Testis (tissue), 3 donors: ENCODE results near the gene TCF7L2. TPM values are rescaled to one million over a fixed set of nuclear protein-coding genes. Genes with fewer than 3 reads are reported as not detected.

Experiments
- DNase-seq: peaks from one replicate; pipeline ENCODE4 v3.0.0-alpha.2; 2019
- H3K27ac ChIP-seq, 2 donors: fragments of 200-600 bp; sonication (generic); one replicate each; pipeline ENCODE4 v1.5.1; 2019
- H3K27me3 ChIP-seq: fragments of 200-600 bp; sonication (generic); one replicate; pipeline ENCODE4 v1.5.1; 2019
- H3K36me3 ChIP-seq: fragments of 200-600 bp; sonication (generic); one replicate; pipeline ENCODE4 v1.5.1; 2017; ENCODE audit warnings: low read depth; ENCODE audit errors: missing control alignments
- H3K4me1 ChIP-seq: fragments of 200-600 bp; sonication (generic); one replicate; pipeline ENCODE4 v1.5.1; 2019
- H3K4me3 ChIP-seq, 2 donors: fragments of 200-600 bp; sonication (generic); one replicate each; pipeline ENCODE4 v1.5.1; 2017 to 2019
- H3K9me3 ChIP-seq: fragments of 200-600 bp; sonication (generic); one replicate; pipeline ENCODE4 v1.5.1; 2017
- CTCF ChIP-seq, 3 experiments: fragments of 450-650 bp in 2 of 3; fragments of 200-600 bp in 1 of 3; sonication (generic) in 1 of 3; IDR thresholded peaks; one replicate each; pipeline ENCODE4 v1.5.1; 2016 to 2019; ENCODE audit warnings: antibody characterized with exemption in 3 of 3, mild to moderate bottlenecking in 2 of 3, moderate library complexity in 1 of 3
- POLR2A ChIP-seq: fragments of 450-650 bp; IDR thresholded peaks from one replicate; pipeline ENCODE4 v1.6.1; 2017; ENCODE audit warnings: antibody characterized with exemption, mild to moderate bottlenecking, moderate library complexity
- WGBS, 2 donors: methylation state at CpG; one replicate each; pipeline ENCODE4 v1.1.5; 2018; 5-methylcytosine and 5-hydroxymethylcytosine counted together
- intact Hi-C: fragments of 100-400 bp; cut with DNase I; formaldehyde crosslinking; loops from one replicate; pipeline ENCODE4 v1.15.1; 2023; ENCODE audit warnings: low total_unique reads
- polyA plus RNA-seq: library from polyadenylated mRNA; stranded (reverse); fragments of 350-450 nt; fragmentation: Illumina TruSeq; extraction: RNeasy Lipid Tissue Mini Kit (QIAGEN cat#74804); gene quantifications from one replicate; pipeline ENCODE4 v1.2.3, GENCODE V29; 2014; ENCODE audit warnings: low read depth, low replicate concordance; ENCODE audit not compliant: insufficient read depth
- total RNA-seq, 2 donors: library from RNA; depleted of rRNA; stranded (reverse); fragments of >200 nt; gene quantifications; one replicate each; pipeline ENCODE4 v1.2.3, GENCODE V29; 2016

Gene TCF7L2
- total and polyA plus RNA-seq, 3 donors from 2014 or later: 18.5 to 25.4 (median 23.3) TPM

- no peaks in the 10 kb centered on the region for H3K4me1 ChIP-seq
- no peaks in the 10 kb centered on the region for H3K27me3 ChIP-seq
- H3K4me3 ChIP-seq: no peak overlapping the region
These were observed 83.9 kb downstream of the TCF7L2 start for GRCh38 chr10:113033991-113034390.

GRCh38 chr10:113035732-113036312, 85.8 kb downstream of the TCF7L2 start:
- DNase-seq: no peak
- Histone ChIP-seq H3K27me3 (no peaks in the 10 kb centered on the region), H3K36me3 (no peaks in the 10 kb centered on the region), H3K9me3 (no peaks in the 10 kb centered on the region), H3K4me1 (no peaks in the 10 kb centered on the region), H3K4me3 (no peak overlapping the region), H3K27ac (no peak overlapping the region)
- intact Hi-C loops: no loop called here
- 77 to 81% methylated on average over 5 of the region's 5 CpGs for WGBS, 2 donors
- TF ChIP-seq CTCF (IDR thresholded peaks at IDR 0.05) (no peak), POLR2A (no peak)

More at GRCh38 chr10:113033991-113034390, 83.9 kb downstream of the TCF7L2 start:
- no peaks in the 10 kb centered on the region for H3K9me3 ChIP-seq
- WGBS, 2 donors: 91 to 92% methylated on average over 8 of the region's 8 CpGs
- intact Hi-C loops: no loop called here
- no peak overlapping the region for H3K27ac ChIP-seq
- H3K36me3 ChIP-seq: no peaks in the 10 kb centered on the region
- no peak for DNase-seq
- TF ChIP-seq POLR2A (no peak), CTCF (IDR thresholded peaks at IDR 0.05) (no peak)

- Histone ChIP-seq H3K27me3 (no peaks in the 10 kb centered on the region), H3K36me3 (no peaks in the 10 kb centered on the region), H3K4me1 (no peaks in the 10 kb centered on the region), H3K9me3 (no peaks in the 10 kb centered on the region), H3K4me3 (no peak overlapping the region), H3K27ac (no peak overlapping the region)
- TF ChIP-seq CTCF (IDR thresholded peaks at IDR 0.05) (no peak), POLR2A (no peak)
- intact Hi-C loops: no loop called here
- 63 to 89% methylated on average over 2 of the region's 2 CpGs for WGBS, 2 donors
- no peak for DNase-seq
These were observed 86.6 kb downstream of the TCF7L2 start for GRCh38 chr10:113036619-113037018.

GRCh38 chr10:113037218-113037617, 87.2 kb downstream of the TCF7L2 start:
- no peaks in the 10 kb centered on the region for H3K9me3 ChIP-seq
- intact Hi-C loops: no loop called here
- no peak for DNase-seq
- TF ChIP-seq POLR2A (no peak), CTCF (IDR thresholded peaks at IDR 0.05) (no peak)
- WGBS, 2 donors: 91 to 98% methylated on average over 2 of the region's 2 CpGs
- H3K36me3 ChIP-seq: no peaks in the 10 kb centered on the region
- no peaks in the 10 kb centered on the region for H3K27me3 ChIP-seq
- no peak overlapping the region for H3K27ac ChIP-seq
- H3K4me1 ChIP-seq: no peaks in the 10 kb centered on the region
- no peak overlapping the region for H3K4me3 ChIP-seq

- DNase-seq: no peak
- Histone ChIP-seq H3K36me3 (no peaks in the 10 kb centered on the region), H3K27me3 (no peaks in the 10 kb centered on the region), H3K9me3 (no peaks in the 10 kb centered on the region), H3K4me1 (no peaks in the 10 kb centered on the region), H3K4me3 (no peak overlapping the region), H3K27ac (no peak overlapping the region)
- intact Hi-C loops: no loop called here
- WGBS, 2 donors: 87 to 90% methylated on average over 12 of the region's 12 CpGs
- TF ChIP-seq POLR2A (no peak), CTCF (IDR thresholded peaks at IDR 0.05) (no peak)
These were observed 88.1 kb downstream of the TCF7L2 start for GRCh38 chr10:113038183-113038582.
